Suprapubic skin (tissue), 3 donors: ENCODE data around the gene TMEM63A.

ENCODE experiments used
- POLR2A ChIP-seq, 2 donors: fragments of 450-650 bp; IDR thresholded peaks; one replicate each; pipeline ENCODE4 v1.6.1; 2017; ENCODE audit warnings: antibody characterized with exemption in 2 of 2, mild to moderate bottlenecking in 2 of 2, moderate library complexity in 2 of 2
- TF ChIP-seq, protein P1 (sequence below), 2 donors: fragments of 200-600 bp in 1 of 2; fragments of 450-650 bp in 1 of 2; sonication (generic) in 1 of 2; IDR thresholded peaks; one replicate each; pipeline ENCODE4 v1.5.1; 2016 to 2019; ENCODE audit warnings: antibody characterized with exemption in 2 of 2, mild to moderate bottlenecking in 1 of 2, moderate library complexity in 1 of 2

DNA sequence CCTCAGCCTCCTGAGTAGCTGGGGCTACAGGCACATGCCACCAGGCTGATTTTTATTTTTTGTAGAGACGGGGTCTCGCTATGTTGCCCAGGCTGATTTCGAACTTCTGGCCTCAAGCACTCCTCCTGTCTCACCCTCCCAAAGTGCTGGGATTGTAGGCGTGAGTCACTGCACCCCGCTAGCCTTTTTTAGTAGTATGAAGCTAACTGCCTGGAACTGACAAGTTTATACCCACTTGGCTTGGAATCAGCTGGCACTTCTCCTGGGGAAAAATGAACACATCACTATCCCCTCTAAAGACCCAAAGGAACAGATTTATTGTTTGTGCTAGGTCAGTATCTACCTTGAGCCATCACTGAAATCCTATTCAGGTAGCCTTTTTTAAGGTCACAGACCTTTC lies 19.0 kb downstream of the TMEM63A start:
- TF ChIP-seq, protein P1, sequence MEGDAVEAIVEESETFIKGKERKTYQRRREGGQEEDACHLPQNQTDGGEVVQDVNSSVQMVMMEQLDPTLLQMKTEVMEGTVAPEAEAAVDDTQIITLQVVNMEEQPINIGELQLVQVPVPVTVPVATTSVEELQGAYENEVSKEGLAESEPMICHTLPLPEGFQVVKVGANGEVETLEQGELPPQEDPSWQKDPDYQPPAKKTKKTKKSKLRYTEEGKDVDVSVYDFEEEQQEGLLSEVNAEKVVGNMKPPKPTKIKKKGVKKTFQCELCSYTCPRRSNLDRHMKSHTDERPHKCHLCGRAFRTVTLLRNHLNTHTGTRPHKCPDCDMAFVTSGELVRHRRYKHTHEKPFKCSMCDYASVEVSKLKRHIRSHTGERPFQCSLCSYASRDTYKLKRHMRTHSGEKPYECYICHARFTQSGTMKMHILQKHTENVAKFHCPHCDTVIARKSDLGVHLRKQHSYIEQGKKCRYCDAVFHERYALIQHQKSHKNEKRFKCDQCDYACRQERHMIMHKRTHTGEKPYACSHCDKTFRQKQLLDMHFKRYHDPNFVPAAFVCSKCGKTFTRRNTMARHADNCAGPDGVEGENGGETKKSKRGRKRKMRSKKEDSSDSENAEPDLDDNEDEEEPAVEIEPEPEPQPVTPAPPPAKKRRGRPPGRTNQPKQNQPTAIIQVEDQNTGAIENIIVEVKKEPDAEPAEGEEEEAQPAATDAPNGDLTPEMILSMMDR (IDR thresholded peaks at IDR 0.05): no peak
- TF ChIP-seq POLR2A (IDR thresholded peaks at IDR 0.05): no peak
